A549 treated with AZD9567 at 1 μM for 4 hours (cell line): ENCODE data around the gene TMEM121. TPM values are rescaled to one million over a fixed set of nuclear protein-coding genes. Genes with fewer than 3 reads are reported as not detected.

Experiments used
- total RNA-seq: library from RNA; stranded (reverse); fragments of 200-300 nt; extraction: Qiagen RNA extraction; gene quantifications from 5 replicates; pipeline ENCODE4 v1.2.3, GENCODE V29; 2022; ENCODE audit not compliant: insufficient read depth

TMEM121 gene
- 2.7 to 10.3 TPM (median 7.8 TPM) in 5 replicates for total RNA-seq

GRCh38 chr14:105525861-105526775 is at the start of gene TMEM121:
Gene TMEM121 (plus strand): TSS chr14:105526583. CDS start chr14:105528835, 2,252 bp downstream.

GRCh38 chr14:105486163-105486973 is 40.0 kb upstream of the TMEM121 start, which contains the start of gene CRIP1:
Gene CRIP1 (plus strand): TSS chr14:105486886. CDS start chr14:105487260, 374 bp downstream.

GRCh38 chr14:105490572-105491365 is 35.6 kb upstream of the TMEM121 start, which contains the start of gene TEDC1:
Gene TEDC1 (plus strand): TSS chr14:105491246. CDS start chr14:105491376, 130 bp downstream.

Other genes with a start within 250 kb of the TMEM121 start
- 25.8 to 30.0 TPM (median 28.8 TPM) in 5 replicates for gene BRF1, start 225.6 kb upstream of the TMEM121 start, total RNA-seq
- gene PACS2, start 211.8 kb upstream of the TMEM121 start, total RNA-seq = 23.7 to 29.4 TPM (median 27.7 TPM) in 5 replicates
- 0.20 to 1.1 TPM (median 0.27 TPM) in 4 of 5 replicates, not detected in the other for gene TEX22, start 128.0 kb upstream of the TMEM121 start, total RNA-seq
- gene MTA1, start 106.8 kb upstream of the TMEM121 start, total RNA-seq = 46.5 to 86.8 TPM (median 83.5 TPM) in 5 replicates
- 118 to 201 TPM (median 197 TPM) in 5 replicates for gene CRIP2, start 51.8 kb upstream of the TMEM121 start, total RNA-seq
- 1,826 to 2,202 TPM (median 1,909 TPM) in 5 replicates for gene CRIP1, start 39.7 kb upstream of the TMEM121 start, total RNA-seq
- gene TEDC1, start 35.3 kb upstream of the TMEM121 start, total RNA-seq = 24.6 to 53.4 TPM (median 47.1 TPM) in 5 replicates